Measurements from ENCODE around the gene EIF5AL1.
A peak's percentile ranks its signal among the peaks of the same experiment; 100 is the strongest.
"Not testable (repeated sequence)": the region's sequence is repeated elsewhere in the genome, so short reads cannot be mapped to it uniquely, and the experiment has no call there.

EIF5AL1 gene

GRCh38 chr10:79488336-79488735 is 24.0 kb upstream of the EIF5AL1 start:
- DNase-seq, result no peak

DNA sequence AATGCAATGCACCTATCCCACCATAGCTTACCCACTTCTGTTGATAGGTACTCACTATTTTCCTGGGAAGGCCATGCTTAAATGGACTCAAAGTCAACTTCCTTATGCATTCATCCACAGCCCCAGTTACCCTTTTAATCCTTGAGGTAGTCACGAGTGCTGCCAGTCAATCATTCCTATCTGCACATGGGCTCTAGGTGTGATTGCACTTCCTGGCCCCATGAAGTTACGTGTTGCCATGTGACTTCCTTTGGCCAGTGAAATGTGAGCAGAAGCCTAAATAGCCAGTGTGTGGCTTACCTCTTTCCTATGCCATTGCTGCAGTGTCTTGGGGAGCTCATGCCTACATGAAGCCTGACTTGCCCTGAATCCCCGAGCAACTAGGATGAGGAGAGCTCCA is 23.5 kb upstream of the EIF5AL1 start:
- no peak for DNase-seq

DNA sequence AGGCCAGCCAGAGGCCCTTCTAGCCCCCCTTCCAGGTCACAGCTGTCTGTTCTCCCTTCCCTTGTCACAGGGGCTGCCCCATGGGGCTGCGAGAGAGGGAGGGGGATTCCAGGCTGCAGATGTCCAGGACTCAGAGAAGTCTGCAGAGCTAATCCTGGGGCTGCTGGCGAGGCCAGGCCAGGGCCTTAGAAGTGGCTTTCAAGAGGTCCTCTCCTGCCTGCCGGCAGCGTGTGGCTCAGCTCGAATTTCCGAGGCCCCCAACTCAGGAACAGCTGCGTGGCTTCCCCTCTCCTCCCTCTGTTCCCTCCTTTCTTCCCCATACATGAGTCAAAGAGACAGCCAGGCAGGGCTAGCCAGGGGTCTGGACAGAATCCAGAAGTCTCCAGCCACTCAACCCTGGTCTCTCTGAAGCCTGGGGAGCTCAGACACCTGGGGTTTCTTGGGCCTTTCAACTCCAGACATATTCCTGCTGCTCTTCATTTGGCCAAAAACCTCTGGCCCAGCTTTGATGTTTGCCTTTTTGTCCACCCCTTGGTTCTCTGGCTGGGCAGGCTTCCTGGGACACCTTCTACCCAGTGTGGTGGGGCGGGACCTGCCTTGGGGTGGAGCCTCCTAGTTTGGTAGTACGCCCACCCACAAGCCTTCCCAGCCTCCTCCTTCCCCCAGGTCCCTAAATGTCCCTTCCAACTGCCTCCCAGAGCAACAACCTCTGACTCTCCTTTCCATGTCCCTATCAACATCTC is 21.8 kb upstream of the EIF5AL1 start:
- DNase-seq, result no peak

GRCh38 chr10:79491143-79491835 is 21.0 kb upstream of the EIF5AL1 start:
- no peak for DNase-seq

GRCh38 chr10:79492256-79492655 is 20.1 kb upstream of the EIF5AL1 start:
- no peak for DNase-seq

DNA sequence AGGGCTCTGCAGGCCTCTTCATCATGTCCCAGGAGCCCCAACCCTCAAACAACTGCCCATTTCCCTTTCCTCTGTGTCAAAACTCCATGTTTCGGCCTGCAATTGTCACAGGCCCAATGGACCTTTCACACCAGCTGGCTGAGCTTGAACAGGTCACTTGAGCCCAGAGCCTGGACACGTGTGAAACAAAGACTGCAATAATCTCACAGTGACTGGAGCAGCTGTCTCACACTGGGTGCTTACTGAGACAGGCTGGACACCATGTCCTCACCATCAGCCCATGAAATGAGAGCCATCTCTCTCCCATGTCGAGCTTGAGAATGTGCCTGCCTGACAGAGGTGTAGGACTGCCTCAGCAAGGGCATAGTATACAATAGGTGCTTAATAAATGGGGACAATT is 19.5 kb upstream of the EIF5AL1 start:
- no peak for DNase-seq

DNA sequence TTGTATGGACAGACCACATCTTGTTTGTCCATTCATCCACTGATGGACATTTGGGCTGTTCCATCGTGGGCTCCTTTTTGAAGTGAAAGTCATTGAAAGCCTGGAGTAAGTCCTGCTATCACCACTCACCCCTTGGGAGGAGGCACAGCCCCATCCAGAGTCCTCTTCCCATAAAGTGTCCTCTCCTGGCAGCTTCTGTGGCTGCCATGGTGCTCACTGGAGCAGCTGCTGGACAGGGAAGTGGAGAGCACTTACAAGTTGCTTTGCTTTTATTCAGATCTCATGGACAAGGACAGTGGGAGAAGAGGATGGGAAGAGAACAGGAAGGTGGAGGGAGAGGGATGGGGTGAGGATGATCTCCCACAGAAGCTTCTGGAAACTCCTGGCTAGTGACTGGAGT is 18.5 kb upstream of the EIF5AL1 start:
- DNase-seq, result no peak

DNA sequence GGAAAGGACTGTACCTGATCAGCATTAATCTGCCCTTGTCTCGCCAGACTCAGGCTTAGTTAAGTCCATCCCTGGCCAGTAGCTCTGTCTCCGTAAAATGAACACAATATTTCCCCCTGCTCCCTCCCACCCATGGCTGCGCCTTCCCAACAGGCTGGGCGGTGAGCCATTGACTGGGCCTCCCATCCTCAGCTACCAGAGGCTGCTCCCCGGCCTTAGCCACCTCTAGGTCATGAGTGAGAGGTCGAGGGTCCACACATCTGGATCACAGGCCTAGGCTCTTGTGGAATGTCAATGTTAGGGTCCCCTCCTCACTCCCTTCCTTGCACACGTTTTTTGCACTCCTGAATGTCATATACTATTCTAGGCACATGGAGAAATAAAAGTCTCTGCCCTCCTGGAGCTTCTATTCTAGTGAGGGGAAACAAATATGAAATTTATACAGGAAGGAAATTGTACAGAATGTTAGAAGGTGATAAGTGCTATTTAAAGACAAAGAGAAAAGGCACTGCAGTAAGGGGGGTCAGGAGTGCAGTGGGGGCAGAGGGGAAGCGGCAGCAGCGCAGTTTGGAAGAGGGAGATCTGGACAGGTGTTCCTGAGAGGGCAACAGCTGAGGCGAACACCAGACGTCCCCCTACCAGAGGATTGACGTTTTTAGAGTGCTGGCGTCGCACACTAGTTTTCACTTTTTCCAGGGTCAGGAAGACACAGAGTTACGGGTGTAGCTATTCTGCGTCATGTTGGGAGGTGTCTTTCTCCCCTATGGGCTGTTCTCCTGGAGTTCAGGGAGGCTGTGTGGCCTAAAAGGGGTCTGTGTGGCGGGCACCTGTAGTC is 17.2 kb upstream of the EIF5AL1 start:
- DNase-seq, result no peak

- no peak for DNase-seq
These were observed 16.5 kb upstream of the EIF5AL1 start for GRCh38 chr10:79495791-79496190.

DNA sequence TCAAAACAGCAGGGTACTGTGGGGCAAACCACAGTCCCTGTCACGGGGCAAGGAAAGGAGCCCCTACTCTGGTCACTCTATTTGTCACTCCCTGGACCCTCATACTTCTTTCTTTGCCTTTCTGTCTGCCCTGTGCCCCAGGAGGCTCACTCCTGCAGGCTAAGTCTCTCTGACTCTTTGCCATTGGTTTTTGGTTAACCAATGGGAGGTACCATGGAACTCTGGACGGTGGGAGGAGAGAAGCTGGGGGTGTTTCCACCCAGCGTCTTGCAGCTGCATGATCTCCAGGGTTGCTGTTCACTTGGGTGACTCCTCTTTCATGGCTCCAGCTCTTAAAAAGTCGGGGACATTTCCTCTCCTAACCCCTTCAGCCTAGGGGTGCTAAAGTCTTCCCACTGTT is 15.4 kb upstream of the EIF5AL1 start:
- DNase-seq, result no peak

GRCh38 chr10:79498291-79498829 is 14.0 kb upstream of the EIF5AL1 start:
- no peak for DNase-seq

DNA sequence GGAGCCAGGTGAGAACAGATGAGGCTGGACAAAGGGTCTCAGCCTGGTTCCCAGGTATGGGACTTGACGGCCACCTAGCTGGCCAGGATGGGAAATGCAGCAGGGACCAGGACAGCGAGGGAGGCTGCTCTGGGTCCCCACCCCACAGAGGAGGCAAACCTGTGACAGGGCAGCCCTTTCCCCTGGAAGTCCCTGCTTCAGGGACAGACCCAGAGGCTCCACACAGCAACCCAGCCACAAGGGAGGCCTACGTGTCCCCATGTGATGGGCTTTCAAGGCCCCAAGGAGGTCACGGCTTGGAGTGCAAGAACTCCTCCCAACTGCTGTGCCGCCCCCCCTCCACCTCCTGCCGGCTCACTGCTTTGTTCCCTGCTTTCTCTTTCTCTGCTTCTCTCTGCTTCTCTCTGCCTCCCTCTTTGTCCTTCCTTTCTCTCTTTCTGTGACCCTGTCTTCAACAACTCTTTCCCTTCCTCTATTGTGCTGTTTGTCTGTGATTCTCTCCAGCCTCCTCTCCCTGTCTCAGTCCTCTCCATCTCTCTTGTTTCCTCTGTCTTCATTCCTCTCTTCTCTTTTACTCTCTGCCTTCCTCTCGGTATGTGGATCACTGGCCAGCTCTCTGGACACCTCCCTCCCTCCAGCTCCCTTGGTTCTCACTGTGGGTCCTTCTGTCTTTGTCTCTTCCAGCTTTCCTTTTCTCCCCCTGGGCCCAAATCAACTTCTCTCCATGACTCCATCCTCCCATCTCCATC is 9.6 kb upstream of the EIF5AL1 start:
- peak; percentile 3 for DNase-seq

DNA sequence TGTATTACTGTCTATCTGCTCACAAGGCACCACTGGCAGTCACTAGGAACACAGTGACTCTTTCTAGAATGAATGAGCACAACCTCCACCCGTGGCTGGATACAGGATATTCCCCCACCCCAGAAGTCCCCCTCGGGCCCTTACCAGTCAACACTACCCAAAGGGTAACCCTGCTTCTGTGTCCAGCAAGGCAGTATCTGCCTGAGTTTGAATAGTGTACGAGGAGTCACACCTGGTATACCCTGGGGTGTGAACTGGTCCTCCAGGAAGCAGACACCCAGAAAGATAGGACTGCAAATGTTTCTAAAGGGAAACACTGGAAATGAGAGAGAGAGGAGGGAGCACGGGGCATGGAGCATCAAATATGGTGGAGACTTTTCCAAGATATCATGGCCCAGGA is 8.5 kb upstream of the EIF5AL1 start:
- DNase-seq, result not testable (repeated sequence)

- DNase-seq, result not testable (repeated sequence)
These were observed 7.8 kb upstream of the EIF5AL1 start for GRCh38 chr10:79504483-79504882.

GRCh38 chr10:79505328-79505727 is 7.0 kb upstream of the EIF5AL1 start:
- not testable (repeated sequence) for DNase-seq

GRCh38 chr10:79505829-79506228 is 6.5 kb upstream of the EIF5AL1 start:
- no peak for DNase-seq

GRCh38 chr10:79507440-79508167 is 4.7 kb upstream of the EIF5AL1 start:
- no peak for DNase-seq

GRCh38 chr10:79508245-79508644 is 4.1 kb upstream of the EIF5AL1 start:
- DNase-seq, result not testable (repeated sequence)

GRCh38 chr10:79509306-79509933 is 2.9 kb upstream of the EIF5AL1 start:
- not testable (repeated sequence) for DNase-seq

- DNase-seq, result not testable (repeated sequence)
These were observed 2.3 kb upstream of the EIF5AL1 start for GRCh38 chr10:79509934-79510508.
